Lower lobe of right lung (tissue), 2 donors: Measurements from ENCODE around the gene MAP4K2. TPM values are rescaled to one million over a fixed set of nuclear protein-coding genes. Genes with fewer than 3 reads are reported as not detected.

Experiments
- ATAC-seq, 2 donors: fragments of 200-7000 bp; cut with Tn5 transposase; one replicate each; pipeline ENCODE4 v1.9.1; 2020 to 2022; ENCODE audit warnings: mild to moderate bottlenecking in 2 of 2, moderate library complexity in 2 of 2
- DNase-seq: peaks from one replicate; pipeline ENCODE4 v3.0.0-alpha.2; 2020
- H3K27ac ChIP-seq: fragments of 200-600 bp; one replicate; pipeline ENCODE4 v1.8.0; 2022
- H3K27me3 ChIP-seq: fragments of 200-600 bp; one replicate; pipeline ENCODE4 v1.8.0; 2022; ENCODE audit warnings: low read depth
- H3K36me3 ChIP-seq: fragments of 200-600 bp; one replicate; pipeline ENCODE4 v1.8.0; 2022; ENCODE audit warnings: mild to moderate bottlenecking
- H3K4me1 ChIP-seq: fragments of 200-600 bp; one replicate; pipeline ENCODE4 v1.8.0; 2022
- H3K4me3 ChIP-seq: fragments of 200-600 bp; one replicate; pipeline ENCODE4 v1.8.0; 2022; ENCODE audit warnings: mild to moderate bottlenecking
- H3K9me3 ChIP-seq: fragments of 200-600 bp; one replicate; pipeline ENCODE4 v1.8.0; 2022
- CTCF ChIP-seq: fragments of 200-600 bp; IDR thresholded peaks from one replicate; pipeline ENCODE4 v1.8.0; 2022; ENCODE audit warnings: antibody characterized with exemption, mild to moderate bottlenecking
- intact Hi-C: fragments of 100-400 bp; cut with DNase I; formaldehyde crosslinking; loops from one replicate; pipeline ENCODE4 v1.11.0; 2022
- total RNA-seq: library from RNA; stranded (reverse); fragmentation: NEBNext Ultra II Directional; extraction: Animal tissue kit (Norgen Biotek cat#: 25700); gene quantifications from one replicate; pipeline ENCODE4 v1.2.1, GENCODE V29; 2021
- donor health status: DM: no; HTN: yes; CAD: no; lungs with severe emphysema.

The MAP4K2 gene
- total RNA-seq, 1 donor from 2014 or later, result 29.1 TPM

DNA sequence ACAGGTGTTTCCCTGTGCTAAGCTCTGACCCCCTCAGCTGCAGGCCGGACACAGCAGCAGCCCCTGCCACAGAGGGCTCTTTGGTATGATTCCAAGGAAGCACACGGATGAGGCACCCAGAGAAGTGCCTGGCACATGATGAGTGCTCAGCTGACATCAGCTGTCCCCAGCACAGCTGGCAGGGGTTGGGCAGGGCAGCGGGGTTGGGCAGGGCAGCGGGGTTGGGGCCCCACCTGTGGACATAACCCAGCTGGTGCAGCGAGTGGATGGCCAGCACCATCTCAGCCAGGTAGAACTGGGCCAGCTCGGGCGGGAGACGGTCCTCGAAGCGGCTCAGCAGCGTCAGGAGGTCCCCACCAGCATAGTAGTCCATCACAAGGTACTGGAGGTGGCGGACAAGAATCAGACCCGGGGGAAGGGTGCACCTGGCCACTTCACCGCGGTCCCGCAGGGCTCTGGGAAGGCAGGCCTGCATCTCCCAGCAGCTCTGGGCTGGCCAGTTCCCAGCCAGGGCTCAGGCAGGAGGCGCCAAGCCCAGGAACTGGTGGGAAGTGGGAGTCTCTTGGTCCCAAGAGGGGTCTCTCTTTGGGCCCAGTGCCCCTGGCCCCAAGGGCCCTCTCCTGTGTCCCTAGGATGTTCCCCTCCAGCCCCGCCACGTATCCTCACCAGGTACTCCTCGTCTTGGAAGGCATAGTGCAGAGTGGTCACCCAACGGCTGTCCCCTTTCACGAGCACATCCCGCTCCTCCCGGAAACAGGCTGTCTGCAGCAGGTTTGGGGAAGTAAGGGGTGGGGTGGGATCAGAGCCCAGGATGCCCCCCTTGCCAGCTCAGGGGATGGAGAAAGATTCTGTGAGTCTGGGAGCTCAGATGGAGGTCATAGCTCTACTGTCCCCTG, 37.1 kb upstream of the MAP4K2 start:
- peaks cover 19% of the 10 kb centered on the region for H3K4me1 ChIP-seq
- intact Hi-C loops, result no loop called here
- DNase-seq, result no peak
- no peak overlapping the region for H3K4me3 ChIP-seq
- no peak for ATAC-seq
- no peak overlapping the region for H3K27ac ChIP-seq
- TF ChIP-seq CTCF, result no peak
- no peaks in the 10 kb centered on the region for H3K9me3 ChIP-seq
- H3K27me3 ChIP-seq, result no peaks in the 10 kb centered on the region
- H3K36me3 ChIP-seq, result peaks cover 22% of the 10 kb centered on the region

DNA sequence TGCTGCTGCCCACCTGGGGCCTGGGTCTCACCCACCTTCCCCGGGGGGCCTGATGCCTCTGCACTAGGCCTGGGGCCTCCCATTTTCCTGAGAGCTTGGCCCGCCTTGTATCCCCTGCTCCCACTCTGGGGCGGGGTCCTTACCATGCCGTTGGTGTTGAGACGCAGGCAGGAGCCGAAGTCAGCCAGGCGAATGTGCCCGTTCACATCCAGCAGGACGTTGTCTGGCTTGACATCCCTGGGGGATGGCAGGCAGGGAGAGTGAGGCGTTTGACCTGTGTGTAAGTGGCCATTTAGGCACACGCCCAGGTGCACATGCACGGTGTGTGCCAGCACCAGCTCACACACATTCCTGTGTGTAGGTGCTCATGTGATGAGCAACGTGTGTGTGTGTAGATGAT, 36.3 kb upstream of the MAP4K2 start:
- peaks cover 14% of the 10 kb centered on the region for H3K4me1 ChIP-seq
- intact Hi-C loops, result no loop called here
- H3K27ac ChIP-seq, result no peak overlapping the region
- ATAC-seq (no peak), DNase-seq (no peak)
- TF ChIP-seq CTCF, result no peak
- H3K36me3 ChIP-seq, result peaks cover 27% of the 10 kb centered on the region
- H3K4me3 ChIP-seq, result no peak overlapping the region
- no peaks in the 10 kb centered on the region for H3K27me3 ChIP-seq
- no peaks in the 10 kb centered on the region for H3K9me3 ChIP-seq

DNA sequence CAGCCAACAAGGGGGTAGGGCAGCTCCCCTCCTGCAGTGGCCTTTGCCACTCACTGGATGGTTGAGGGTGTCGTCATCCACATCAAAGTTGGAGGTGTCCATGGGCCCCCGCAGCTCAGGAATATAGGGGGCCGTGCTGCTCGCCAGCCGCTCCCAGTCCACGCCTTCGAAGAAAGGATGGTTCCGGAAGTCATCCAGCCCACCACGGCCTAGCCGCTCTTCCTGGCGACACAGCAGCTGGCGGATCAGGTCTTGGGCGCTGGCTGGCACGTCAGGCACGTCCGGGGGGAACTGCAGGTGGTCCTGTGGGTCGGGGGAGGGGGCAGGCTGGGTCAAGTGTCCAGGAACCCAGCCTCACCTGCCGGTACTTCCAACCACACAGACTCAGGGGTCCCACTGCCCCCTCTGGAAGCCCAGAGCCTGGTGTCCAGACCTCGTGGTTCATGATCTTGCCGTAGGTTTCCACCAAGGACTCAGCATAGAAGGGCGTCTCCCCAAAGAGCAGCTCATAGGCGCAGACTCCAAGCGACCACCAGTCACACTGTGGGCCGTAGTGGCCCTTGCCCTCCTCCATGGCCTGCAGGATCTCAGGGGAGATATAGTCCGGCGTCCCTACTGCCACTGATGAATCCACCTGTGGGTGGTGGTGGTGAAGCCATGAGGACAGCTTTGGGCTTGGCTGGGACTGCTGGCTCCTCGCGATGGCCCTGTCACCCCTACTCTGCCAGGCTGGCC, 35.8 kb upstream of the MAP4K2 start:
- intact Hi-C loops, result no loop called here
- no peak for DNase-seq
- no peak overlapping the region for H3K4me3 ChIP-seq
- H3K36me3 ChIP-seq, result peaks cover 33% of the 10 kb centered on the region
- H3K9me3 ChIP-seq, result no peaks in the 10 kb centered on the region
- no peak overlapping the region for H3K27ac ChIP-seq
- no peak for ATAC-seq
- H3K27me3 ChIP-seq, result no peaks in the 10 kb centered on the region
- H3K4me1 ChIP-seq, result peaks cover 9% of the 10 kb centered on the region
- TF ChIP-seq CTCF, result no peak

- H3K4me1 ChIP-seq, result peaks cover 6% of the 10 kb centered on the region
- H3K27me3 ChIP-seq, result no peaks in the 10 kb centered on the region
- DNase-seq, result no peak
- no peak for ATAC-seq
- no peak overlapping the region for H3K4me3 ChIP-seq
- H3K36me3 ChIP-seq, result peaks cover 41% of the 10 kb centered on the region
- no peak for TF ChIP-seq CTCF
- H3K27ac ChIP-seq, result no peak overlapping the region
- no peaks in the 10 kb centered on the region for H3K9me3 ChIP-seq
- intact Hi-C loops, result no loop called here
Observed at GRCh38 chr11:64837887-64838351, 34.9 kb upstream of the MAP4K2 start.

GRCh38 chr11:64836448-64837072, 33.5 kb upstream of the MAP4K2 start:
- no peaks in the 10 kb centered on the region for H3K4me1 ChIP-seq
- no peak overlapping the region for H3K27ac ChIP-seq
- intact Hi-C loops, result no loop called here
- no peaks in the 10 kb centered on the region for H3K27me3 ChIP-seq
- no peak for DNase-seq
- no peak overlapping the region for H3K4me3 ChIP-seq
- peaks cover 47% of the 10 kb centered on the region for H3K36me3 ChIP-seq
- no peak for ATAC-seq
- no peaks in the 10 kb centered on the region for H3K9me3 ChIP-seq
- no peak for TF ChIP-seq CTCF
